Occipital lobe (tissue), 2 donors: ENCODE data around the gene SEMA3E. TPM values are rescaled to one million over a fixed set of nuclear protein-coding genes. Genes with fewer than 3 reads are reported as not detected.
"Not testable (repeated sequence)": the region's sequence is repeated elsewhere in the genome, so short reads cannot be mapped to it uniquely, and the experiment has no call there.

Experiments
- DNase-seq: peaks from one replicate; lab custom pipeline; 2025; lab: John Stamatoyannopoulos, UW
- total RNA-seq: library from RNA; depleted of rRNA; stranded (reverse); fragments of >200 nt; gene quantifications from one replicate; pipeline ENCODE4 v1.2.3, GENCODE V29; 2014

Gene SEMA3E
- total RNA-seq: 22.9 TPM

GRCh38 chr7:83648464-83649241, at the start of gene SEMA3E:
SEMA3E (minus strand) TSS chr7:83649139.
- DNase-seq: no peak

- no peak for DNase-seq
Observed at GRCh38 chr7:83697804-83698530, 49.0 kb upstream of the SEMA3E start.

- DNase-seq: no peak
Observed at GRCh38 chr7:83696101-83696500, 47.2 kb upstream of the SEMA3E start.

- no peak for DNase-seq
Observed at GRCh38 chr7:83695128-83695960, 46.4 kb upstream of the SEMA3E start.

- no peak for DNase-seq
Observed at GRCh38 chr7:83693256-83693655, 44.3 kb upstream of the SEMA3E start.

- DNase-seq: no peak
Observed at GRCh38 chr7:83691095-83691494, 42.2 kb upstream of the SEMA3E start.

GRCh38 chr7:83689855-83690254, 40.9 kb upstream of the SEMA3E start:
- no peak for DNase-seq

- DNase-seq: no peak
Observed at GRCh38 chr7:83686416-83686815, 37.5 kb upstream of the SEMA3E start.

- DNase-seq: no peak
Observed at GRCh38 chr7:83684928-83685327, 36.0 kb upstream of the SEMA3E start.

GRCh38 chr7:83681200-83681778, 32.4 kb upstream of the SEMA3E start:
- DNase-seq: no peak

GRCh38 chr7:83677180-83677866, 28.4 kb upstream of the SEMA3E start:
- no peak for DNase-seq

- DNase-seq: not testable (repeated sequence)
Observed at GRCh38 chr7:83673291-83673690, 24.4 kb upstream of the SEMA3E start.

- no peak for DNase-seq
Observed at GRCh38 chr7:83672157-83672556, 23.2 kb upstream of the SEMA3E start.

GRCh38 chr7:83663131-83663530, 14.2 kb upstream of the SEMA3E start:
- DNase-seq: no peak

- DNase-seq: no peak
Observed at GRCh38 chr7:83658126-83658525, 9.2 kb upstream of the SEMA3E start.

- no peak for DNase-seq
Observed at GRCh38 chr7:83655951-83656556, 7.1 kb upstream of the SEMA3E start.

GRCh38 chr7:83652481-83652880, 3.5 kb upstream of the SEMA3E start:
- no peak for DNase-seq

GRCh38 chr7:83649701-83650100, 762 bp upstream of the SEMA3E start:
- DNase-seq: no peak

GRCh38 chr7:83646027-83646426, 2.9 kb downstream of the SEMA3E start:
- no peak for DNase-seq

GRCh38 chr7:83643739-83644138, 5.2 kb downstream of the SEMA3E start:
- DNase-seq: no peak

- DNase-seq: no peak
Observed at GRCh38 chr7:83643012-83643411, 5.9 kb downstream of the SEMA3E start.
